EL (cell line): Measurements from ENCODE around the gene KLHL14.
"Not testable (repeated sequence)": the region's sequence is repeated elsewhere in the genome, so short reads cannot be mapped to it uniquely, and the experiment has no call there.

Experiments
- DNase-seq: peaks from one replicate; pipeline ENCODE4 v3.0.0-alpha.2; 2016

The KLHL14 gene

DNA sequence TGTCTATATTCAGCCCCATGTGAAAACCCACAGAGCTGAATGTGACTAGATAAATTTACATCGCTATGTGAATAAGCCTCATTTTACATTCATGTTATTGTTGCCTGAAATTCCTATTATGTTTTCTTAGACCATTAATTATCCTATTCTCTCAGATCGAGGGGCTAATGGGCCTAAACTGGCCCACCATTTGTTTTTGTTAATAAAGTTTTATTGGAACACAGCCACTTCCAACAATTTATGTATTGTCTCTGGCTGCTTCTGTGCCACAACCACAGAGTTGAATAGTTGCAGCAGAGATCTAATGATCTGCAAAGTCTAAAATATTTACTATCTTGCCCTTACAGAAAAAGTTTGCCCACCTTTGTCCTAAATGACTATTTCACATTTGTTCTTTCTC is 61.0 kb downstream of the KLHL14 start:
- DNase-seq = no peak

DNA sequence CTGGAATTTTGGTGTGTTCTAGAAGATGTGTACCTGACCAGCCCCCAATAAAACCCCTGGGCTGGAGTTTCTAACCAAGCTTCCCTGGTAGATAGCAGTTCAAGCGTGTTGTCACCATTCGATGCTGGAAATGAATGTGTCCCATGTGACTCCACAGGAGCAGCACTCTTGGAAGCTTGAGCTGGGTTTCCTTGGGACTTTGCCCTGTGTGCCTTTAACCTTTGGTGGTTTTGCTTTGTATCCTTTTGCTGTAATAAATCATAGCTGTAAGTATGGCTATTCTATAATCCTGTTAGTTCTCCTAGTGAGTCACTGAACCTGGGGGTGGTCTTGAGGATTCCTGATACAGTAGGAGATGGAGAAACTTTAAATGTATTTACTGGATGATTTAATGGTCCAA is 65.2 kb downstream of the KLHL14 start:
- no peak for DNase-seq

DNA sequence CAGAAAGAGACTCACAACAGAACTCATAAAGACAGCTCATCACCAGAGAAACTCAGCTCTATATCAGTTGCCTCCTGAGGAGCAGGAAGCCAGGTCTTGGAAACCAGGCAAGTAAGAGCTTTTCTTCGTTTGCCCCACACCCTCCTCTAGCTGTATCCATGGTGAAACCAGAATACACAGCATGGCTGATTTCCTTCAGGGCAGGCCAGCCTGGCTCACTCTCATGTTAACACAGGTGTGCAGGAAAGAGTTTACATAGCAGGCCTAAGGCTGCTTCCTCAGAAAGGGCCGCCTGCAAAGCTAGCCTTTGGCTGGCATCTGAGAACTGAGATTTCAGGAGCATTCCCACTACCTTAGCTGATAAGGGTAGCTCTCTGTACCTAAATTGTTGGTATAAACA is 65.7 kb downstream of the KLHL14 start:
- DNase-seq = no peak

DNA sequence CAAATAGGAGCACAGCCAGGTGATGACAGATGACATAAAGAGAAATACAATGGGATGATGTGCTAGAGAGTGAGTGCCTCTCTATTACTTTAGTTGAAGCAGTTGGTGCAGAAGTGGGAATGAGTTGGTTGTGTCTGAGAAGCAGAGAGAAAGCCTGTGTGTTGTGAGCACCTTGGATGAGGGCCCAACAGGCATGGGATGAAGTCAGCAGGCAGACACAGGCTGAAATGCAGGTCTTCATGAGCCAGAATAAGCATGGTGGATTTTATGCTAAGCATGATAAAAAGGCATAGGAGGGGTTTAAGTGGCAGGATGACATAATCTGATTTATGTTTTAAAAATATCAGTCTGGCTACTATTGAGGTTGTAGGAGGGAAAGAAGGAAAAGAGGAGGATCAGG is 71.5 kb downstream of the KLHL14 start:
- DNase-seq = no peak

DNA sequence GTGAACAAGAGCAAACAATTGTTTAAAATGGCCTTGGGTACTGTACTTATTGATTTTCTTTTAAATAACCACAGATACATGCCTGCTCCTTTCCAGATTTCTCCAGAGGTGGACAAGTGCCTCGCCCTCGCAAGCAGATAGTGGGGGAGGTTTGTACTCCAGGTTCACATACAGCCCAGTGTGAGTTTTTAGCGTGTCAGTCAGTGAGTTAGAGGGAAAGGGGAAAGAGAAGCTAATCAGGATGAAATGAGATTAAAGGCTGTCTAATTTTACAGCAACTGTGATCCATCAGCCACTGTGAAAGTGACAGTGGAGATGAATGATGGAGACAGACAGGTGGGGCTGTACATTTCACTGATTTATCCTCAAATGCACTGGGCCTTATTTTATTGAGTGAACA is 74.7 kb downstream of the KLHL14 start:
- DNase-seq = no peak

DNA sequence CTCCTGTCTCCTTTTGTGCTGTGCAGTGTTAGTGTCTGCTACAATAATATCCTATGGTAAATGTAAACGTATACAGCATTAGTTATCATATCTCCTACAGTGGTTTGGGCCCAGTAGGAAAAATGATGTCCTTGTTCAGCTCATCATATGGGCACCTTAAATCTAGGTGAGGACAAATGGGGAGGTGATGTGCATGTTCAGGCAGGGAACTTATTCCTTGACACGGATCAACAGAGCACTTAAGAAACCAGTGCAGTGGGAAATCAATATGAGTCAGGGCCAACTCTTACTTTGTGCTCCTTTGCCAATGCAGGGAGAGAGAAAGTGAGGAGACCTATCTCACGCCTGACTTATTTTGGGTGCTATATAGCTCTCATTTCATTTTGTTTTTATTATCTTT is 76.4 kb downstream of the KLHL14 start:
- DNase-seq = no peak

DNA sequence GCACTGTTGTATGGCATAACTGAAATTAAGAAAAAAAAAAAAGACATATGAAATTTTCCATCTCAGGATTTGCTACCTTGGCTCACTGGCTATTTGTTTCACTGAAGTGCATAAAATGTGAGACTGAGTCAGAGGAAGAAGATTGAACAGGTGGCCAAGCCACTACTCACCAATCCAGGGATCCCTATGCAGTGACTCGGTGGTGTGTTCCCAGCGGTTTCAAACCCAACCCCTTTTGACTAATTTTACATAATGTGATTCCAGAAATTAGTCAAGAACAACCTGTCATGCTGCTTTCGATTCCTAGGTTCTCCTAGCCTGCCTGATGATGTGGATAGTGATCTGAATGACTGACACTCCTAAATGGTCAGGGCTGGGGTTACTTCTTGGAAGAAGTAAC is 77.3 kb downstream of the KLHL14 start:
- no peak for DNase-seq

DNA sequence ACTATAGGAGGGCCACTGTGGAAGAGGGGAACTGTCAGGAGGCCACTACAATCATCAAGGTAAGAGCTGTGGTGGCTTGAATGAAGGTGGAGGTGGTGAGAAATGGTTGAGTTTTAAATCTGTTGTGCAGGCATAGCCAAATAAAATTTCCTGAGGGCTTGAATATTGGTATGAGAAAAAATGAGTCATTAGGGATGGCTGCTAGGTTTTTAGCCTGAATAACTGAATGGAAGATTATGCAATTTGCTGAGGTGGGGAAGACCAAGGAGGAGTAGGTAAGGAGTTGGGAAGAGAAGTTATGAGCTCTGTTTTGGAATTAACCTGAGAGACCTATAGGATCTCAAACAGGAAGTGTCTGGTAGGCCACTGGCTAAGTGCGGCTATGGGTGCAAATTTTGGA is 84.0 kb downstream of the KLHL14 start:
- DNase-seq = no peak

DNA sequence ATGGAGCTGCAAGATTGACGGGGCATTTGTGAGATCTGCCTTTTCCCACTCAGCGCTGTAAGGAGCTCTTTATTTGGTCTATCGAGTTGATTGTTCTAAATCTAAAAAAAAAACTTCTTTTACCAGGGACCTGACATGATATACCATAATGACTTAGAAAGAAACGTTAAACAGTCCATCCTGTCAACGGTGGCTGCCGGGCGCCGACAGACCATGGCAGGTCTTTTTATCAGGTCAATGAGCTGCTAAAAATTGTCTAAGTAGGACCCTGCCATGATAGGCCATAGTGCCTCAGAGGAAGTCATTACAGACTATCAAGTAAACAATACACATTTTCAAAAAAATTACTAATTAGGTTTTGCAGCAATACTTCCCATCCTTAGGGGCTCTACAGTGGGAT is 87.9 kb downstream of the KLHL14 start:
- DNase-seq = no peak

DNA sequence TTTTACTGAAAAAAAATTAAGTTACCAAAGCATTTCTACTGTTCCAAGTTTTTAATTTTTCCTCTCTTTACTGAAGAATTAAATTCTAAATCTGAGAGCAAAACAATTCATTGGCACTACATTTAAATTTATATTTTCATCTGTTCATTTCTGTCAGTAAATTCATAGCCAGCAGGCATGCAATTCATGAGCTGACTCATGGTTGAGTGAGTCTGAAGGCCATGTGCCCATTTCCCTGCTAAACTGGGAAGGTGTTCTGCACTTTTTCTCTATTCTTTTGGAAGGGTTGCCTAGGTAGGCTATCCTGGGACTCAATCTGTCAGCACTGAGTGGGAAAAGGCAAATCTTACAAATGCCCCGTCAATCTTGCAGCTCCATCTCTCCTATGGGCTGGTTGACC is 88.7 kb downstream of the KLHL14 start:
- no peak for DNase-seq

DNA sequence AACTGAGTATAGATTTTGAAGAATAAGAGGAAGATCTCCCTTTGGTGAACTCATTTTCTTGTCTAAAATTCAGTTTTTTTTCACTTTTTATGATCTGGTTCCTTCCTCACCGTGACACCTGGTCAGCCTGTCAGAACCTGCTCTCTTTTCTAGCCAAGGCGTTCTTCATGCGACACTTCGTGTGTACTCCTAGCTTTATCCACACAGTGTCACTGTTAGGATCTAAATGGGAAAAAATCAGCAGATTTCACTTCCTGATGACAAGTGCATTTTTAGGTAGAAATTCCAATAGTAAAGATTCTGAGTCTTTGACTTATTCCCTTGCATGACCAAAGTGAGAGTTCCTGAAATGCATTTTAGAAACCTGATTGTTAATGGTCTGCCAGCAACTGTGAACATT is 89.8 kb downstream of the KLHL14 start:
- no peak for DNase-seq

DNA sequence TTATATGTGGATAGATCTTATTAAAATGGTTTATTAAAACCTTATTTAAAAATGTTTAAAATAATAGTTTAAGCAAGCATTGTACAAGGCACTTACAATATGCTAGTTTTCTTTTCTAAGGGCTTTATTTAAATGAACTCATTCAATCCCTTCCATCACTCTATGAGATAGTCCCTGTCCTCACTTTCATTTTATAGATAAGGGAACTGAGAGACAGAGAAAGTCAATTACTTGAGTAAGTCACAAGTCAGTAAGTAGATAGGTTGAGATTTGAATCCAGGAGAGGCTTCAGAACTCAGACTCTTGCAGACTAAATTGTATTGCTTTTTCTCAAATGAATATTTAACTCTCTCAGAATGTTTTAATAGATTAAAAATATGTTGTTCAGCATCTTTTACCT is 95.2 kb downstream of the KLHL14 start:
- DNase-seq = no peak

DNA sequence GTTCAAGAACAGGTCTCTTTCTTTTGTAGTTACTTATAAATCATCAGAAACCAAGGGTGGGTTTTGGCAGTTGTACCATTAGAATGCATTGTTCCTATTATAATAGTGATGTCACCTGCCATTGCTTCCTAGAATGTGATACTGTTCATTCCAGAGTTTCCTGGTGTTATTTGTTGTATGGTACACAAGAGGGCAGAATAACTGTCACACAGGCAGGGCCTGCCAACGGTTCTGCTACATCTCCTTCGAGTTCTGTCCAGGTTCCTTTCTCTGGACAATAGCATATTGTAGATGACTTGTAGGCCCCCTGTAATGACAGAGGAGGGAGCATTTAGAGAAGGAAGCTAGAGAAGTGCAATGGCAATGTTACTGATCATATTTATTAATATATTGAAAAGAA is 98.3 kb downstream of the KLHL14 start:
- no peak for DNase-seq

DNA sequence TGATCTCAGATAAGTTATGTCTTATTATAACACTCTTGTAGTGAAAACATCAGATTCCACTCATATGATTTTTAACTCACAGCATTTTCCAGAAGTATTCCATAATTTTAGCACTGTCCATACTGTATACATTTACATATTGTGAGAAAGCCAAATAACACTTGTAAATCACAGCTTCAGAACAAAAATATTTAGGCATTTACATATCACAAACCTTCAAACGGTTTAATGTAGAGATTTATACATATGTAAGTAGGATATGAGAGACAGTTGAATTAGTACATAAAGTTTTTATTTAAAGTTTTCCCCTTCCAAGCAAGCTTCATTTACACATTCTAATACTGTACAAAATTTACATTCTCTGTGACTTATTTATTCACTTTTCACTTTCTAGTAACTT is 100.4 kb downstream of the KLHL14 start:
- no peak for DNase-seq

DNA sequence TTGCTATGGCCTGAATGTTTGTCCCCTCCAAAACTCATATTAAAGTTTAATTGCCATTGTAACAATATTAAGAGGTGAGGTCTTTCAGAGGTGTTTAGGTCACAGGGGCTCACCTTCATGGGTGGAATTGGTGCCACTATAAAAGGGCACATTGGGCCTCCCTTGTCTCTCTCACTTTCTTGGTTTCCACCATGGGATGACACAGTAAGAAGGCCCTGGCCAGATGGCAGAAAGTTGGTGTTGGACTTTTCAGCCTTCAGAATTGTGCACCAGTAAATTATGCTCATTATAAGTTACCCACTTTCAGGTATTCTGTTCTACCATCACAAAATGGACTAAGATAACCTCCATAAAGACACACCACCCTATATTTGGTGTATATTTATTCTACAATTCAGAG is 102.1 kb downstream of the KLHL14 start:
- no peak for DNase-seq

DNA sequence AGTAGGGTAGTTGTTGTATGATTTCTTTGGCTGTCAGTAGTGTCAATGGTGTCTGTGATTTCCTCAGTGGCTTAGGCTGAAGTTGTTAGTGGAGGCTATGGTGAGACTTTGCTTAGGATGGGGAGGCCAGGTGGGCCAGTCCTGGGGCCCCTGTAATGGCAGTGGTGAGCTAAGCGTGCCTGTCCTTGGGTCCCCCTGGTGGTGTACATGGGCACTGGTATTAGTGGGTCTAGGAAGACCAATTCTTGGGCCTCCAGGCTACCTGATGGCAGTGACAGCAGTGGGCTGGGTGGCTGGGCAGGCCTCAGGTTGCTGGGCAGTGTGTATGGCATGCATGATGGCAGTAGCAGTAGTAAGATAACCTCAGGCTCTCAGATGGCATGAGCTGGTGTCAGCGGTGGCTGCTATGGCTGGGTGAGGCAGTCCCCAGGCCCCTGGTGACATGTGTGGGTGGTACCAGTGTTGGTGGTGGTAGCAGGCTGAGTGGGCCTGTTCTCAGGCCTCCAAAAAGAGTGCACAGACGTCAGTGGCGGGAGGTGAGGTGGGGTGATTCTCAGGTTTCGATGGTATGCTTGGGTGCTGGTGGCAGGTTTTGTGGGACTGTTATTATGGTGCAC is 103.2 kb downstream of the KLHL14 start:
- no peak for DNase-seq

DNA sequence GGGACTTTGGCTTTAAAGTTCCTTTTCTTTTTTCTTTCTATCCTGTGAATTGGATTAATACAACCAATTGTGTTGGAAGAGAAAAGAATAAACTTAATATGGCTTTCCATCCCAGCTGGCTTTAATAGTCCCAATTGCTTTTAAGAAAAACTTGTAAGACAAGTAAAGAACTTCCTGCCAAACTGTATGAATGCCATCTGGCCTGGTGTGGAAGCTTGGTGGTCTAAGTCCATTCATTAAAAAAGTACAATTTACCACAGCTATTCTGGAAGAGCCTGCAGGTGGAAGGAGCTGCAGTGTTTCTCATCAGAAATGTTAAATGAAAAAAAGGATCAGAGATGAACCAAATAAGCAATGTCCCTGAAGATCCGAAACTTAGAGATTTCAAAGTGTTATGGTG is 103.9 kb downstream of the KLHL14 start:
- no peak for DNase-seq

DNA sequence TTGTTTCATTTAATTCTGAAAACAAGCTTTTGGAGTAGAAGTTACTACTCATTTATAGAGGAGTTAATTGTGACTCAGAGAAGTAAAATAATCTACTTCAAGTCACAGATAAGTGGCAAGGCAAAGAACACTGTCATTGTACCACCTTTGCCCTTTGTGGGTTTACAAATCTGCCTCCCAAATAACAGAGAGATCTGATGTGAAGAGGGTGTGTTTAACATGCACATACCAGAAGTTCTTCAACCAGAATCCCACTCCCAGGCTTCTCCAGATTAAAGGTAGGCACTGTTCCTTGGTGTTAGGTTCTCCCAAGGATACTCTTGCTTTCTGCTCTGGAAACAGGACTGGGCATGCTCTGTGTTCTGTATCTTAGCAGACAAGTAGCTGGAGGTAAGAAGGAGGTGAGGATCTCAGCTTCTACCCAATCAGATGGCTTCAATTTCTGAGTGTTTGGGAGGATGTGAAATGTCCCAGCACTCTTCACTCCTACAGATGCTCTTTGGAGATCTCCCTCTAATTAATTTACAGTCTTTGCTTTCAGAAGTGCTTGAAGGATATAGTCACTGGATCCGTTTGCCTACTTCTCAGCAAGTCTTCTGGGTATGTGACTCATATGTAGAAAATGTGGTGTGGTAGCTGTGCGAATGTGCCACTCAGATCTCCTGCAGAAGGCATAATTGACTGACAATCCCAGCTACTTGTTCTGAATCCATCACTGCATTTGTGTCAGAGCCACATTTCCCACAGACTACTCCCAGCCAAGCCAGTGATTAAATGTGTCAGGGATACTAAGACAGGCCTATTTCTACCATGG is 111.1 kb downstream of the KLHL14 start:
- DNase-seq = no peak

DNA sequence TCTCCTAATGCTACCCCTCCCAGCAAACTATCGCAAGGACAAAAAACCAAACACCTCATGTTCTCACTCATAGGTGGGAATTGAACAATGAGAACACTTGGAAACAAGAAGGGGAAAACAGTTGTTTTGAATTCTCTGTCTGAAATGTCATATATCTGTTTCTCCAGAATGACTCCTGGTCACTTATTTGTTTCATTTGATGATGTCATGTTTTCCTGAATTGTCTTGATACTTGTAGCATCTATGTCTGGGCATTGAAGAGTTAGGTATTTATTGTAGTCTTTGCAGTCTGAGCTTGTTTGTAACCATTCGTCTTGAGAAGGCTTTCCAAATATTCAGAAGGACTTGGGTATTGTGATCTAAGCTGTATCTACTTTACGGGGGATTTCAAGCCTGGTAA is 118.3 kb downstream of the KLHL14 start:
- DNase-seq = not testable (repeated sequence)

DNA sequence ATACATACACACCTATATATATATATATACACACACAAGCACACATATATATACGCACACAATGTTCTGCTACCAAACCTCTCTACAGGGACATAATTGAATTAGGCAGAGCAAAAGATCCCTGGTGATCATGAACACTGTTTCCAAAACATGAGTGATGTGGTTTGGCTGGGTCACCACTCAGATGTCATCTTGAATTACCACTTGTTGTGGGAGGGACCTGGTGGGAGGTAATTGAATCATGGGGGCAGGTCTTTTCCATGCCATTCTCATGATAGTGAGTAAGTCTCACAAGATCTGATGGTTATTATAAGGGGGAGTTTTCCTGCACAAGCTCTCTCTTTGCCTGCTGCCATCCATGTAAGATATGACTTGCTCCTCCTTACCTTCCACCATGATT is 135.2 kb downstream of the KLHL14 start:
- DNase-seq = not testable (repeated sequence)

DNA sequence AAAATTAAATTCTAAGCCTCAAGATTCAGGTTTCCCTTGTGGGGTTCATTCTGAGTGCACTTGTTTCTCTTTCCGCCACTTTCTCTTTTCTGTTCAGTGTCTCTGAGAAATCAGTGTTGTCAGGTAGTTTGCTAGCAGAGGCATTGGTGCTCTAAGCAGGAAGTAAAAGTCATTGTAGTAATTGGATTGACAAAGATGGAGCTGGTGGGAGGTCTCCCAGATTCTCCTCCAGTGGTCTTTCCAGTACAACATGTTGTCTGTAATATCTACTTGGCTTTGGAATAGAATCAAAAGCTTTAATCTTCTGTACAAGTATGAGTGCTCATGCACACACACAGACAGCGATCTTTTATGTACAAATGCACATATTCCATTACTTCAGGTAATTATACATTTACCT is 135.6 kb downstream of the KLHL14 start:
- DNase-seq = no peak

DNA sequence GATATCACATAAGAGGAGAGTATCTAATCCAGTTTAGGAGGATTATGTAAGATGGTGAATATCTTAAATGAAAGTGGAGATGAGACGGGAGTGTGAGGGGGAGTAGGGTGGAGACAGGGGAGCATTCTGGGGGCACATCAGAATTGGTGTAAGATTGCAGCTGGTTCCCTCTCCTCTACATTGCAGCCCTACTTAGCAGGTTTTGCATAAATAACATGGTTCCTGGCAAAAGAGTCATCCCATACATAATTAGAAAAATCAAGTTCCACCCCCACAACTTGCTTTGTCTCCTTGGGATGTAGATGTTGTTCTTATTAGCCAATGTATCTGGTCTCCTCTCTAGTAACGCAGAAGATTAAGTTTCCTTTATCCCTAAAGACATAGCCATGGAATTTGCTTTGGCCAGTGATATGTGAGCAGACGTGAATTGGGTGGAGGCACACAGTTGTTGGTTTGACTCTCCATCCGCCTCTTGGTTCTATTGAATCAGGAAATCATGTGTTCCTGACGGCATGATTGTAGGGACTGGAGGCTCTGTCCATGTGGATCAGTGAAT is 137.9 kb downstream of the KLHL14 start:
- DNase-seq = no peak

DNA sequence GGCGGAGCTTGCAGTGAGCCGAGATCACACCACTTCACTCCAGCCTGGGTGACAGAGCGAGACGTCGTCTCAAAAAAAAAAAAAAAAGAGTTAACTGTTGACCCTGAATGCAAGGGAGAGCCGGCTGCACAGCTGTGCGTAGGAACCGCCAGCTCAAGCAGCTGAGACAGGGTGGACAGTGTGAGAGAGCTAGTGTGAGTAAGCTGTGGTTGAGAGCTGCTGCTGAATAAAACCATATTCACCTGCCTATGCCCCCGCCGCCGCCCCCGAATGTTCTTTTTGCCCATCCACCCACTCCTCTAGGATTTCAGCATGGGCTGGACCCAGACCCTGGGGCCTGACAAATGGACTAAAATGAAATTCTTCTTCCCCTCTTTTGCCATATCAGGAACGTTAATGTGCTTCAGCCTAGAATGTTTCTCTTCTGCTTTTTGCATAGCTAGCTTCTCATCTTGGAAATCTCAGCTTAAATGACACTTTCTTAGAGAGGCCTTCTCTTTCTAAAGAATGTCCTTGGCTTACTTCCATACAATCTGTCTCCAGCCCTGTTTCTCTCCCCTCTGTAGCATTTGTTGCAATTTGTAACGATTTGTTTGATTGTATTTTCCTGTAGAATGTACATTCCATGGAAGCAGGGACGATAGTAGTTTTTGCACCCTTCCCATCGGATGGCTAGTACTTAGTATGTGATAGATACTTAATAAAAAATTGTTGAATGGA is 142.7 kb downstream of the KLHL14 start:
- DNase-seq = no peak

DNA sequence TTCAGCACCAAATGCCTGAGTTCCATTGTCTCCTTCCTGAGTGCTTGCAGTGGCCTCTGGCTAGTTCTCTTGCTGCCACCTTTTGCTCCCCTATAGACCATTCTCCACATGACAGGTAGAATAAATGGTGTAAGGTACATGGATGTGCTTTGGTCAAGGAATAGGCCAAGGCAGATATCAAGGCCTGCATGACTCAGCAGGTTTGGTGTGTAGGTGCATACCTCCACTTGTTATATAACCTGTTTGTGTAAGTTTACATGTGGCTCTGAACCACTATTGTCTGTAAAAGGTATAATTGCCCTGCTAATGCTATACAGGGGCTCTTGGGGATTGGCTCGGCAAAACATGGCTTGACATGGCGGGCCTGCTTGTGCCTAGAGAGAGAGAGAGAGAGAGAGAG is 143.5 kb downstream of the KLHL14 start:
- DNase-seq = no peak
